Lower leg skin (tissue), 3 donors: ENCODE data around the gene CELF5.

Experiments used
- CTCF ChIP-seq, 3 donors: fragments of 450-650 bp; IDR thresholded peaks; one replicate each; pipeline ENCODE4 v1.5.1; 2016; ENCODE audit warnings: antibody characterized with exemption in 3 of 3, mild to moderate bottlenecking in 3 of 3, moderate library complexity in 2 of 3
- POLR2A ChIP-seq, 2 donors: fragments of 450-650 bp; IDR thresholded peaks; one replicate each; pipeline ENCODE4 v1.6.1; 2016 to 2017; ENCODE audit warnings: antibody characterized with exemption in 2 of 2, mild to moderate bottlenecking in 1 of 2, moderate library complexity in 1 of 2

DNA sequence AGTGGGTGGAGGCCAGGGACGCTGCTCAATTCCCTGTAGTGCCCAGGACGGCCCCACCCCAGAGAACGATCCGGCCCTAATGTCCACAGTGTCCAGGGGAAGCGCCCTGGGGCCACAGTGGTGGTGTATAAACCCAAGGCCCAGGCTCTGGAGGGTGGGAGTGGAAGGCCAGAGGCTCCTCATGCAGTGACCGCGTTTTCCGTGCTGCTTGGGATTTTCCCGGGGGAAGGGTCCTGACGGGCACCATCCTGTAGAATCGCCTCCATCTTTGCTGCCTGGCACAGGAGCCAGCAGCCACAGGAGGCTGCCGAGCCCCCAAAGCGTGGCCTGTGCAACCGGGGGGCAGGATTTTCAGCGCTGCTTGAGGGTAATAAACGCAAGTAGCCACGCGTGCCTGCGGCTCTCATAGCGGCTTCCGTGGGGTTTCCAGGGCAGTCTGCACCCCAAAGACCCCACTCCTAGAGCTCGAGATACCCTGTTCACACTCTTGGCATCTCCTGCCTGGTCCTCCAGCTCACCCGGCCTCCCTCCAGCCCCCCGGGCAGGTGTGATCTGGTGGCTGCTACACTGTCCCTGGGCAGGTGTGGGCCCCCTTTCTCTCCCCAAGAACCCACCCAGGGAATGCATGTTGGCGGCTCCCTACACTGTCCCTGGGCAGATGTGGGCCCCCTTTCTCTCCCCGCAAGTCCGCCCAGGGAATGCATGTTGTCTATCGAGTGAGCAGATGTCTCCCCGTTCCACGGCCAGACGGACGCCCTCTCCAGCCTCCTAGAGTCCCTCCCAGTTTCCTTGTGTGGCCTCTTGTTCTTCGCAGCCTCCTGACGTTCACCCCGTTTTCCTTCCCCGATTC is 36.6 kb upstream of the CELF5 start:
- TF ChIP-seq CTCF (IDR thresholded peaks at IDR 0.05) (no peak), POLR2A (IDR thresholded peaks at IDR 0.05) (no peak)
